Gastroesophageal sphincter (tissue), 3 donors: ENCODE measurements around the gene ING5.

Experiments
- POLR2A ChIP-seq, 2 donors: fragments of 450-650 bp; IDR thresholded peaks; one replicate each; pipeline ENCODE4 v1.6.1; 2017; ENCODE audit warnings: antibody characterized with exemption in 2 of 2, mild to moderate bottlenecking in 2 of 2, moderate library complexity in 1 of 2
- TF ChIP-seq, protein P1 (sequence below), 4 experiments: fragments of 200-600 bp in 2 of 4; fragments of 450-650 bp in 2 of 4; sonication (generic) in 1 of 4; IDR thresholded peaks; one replicate each; pipeline ENCODE4 v1.5.1; 2017 to 2019; ENCODE audit warnings: antibody characterized with exemption in 4 of 4, mild to moderate bottlenecking in 2 of 4, moderate library complexity in 2 of 4

DNA sequence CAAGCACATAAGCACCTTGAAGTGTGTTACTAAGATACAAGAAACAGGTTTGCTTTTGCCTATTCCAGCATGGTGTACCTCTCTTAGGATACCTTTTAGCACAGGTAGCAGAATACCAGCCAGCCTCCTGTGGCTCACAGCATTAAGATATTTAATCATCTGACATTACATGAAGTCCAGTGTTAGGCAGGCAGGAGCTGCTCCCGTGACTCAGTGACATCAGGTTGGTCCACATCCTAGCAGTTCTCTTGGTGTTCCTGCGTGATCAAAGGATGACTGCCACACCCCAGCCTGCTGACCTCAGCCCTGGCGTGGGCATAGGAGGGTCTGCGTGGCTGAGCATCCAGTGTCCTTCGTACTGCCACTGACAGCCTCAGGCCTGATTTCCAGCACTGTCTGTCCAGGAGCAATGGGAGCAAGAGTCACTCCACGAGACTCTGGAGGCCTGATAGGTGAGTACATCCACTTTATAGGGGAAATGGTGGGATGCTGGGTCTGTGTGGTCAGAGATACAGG lies 11.6 kb upstream of the ING5 start:
- no peak for TF ChIP-seq POLR2A (IDR thresholded peaks at IDR 0.05)
- TF ChIP-seq, protein P1, sequence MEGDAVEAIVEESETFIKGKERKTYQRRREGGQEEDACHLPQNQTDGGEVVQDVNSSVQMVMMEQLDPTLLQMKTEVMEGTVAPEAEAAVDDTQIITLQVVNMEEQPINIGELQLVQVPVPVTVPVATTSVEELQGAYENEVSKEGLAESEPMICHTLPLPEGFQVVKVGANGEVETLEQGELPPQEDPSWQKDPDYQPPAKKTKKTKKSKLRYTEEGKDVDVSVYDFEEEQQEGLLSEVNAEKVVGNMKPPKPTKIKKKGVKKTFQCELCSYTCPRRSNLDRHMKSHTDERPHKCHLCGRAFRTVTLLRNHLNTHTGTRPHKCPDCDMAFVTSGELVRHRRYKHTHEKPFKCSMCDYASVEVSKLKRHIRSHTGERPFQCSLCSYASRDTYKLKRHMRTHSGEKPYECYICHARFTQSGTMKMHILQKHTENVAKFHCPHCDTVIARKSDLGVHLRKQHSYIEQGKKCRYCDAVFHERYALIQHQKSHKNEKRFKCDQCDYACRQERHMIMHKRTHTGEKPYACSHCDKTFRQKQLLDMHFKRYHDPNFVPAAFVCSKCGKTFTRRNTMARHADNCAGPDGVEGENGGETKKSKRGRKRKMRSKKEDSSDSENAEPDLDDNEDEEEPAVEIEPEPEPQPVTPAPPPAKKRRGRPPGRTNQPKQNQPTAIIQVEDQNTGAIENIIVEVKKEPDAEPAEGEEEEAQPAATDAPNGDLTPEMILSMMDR (IDR thresholded peaks at IDR 0.05) = no peak
